Heart right ventricle (tissue), 16 donors: ENCODE measurements around the gene PEX14. TPM values are rescaled to one million over a fixed set of nuclear protein-coding genes. Genes with fewer than 3 reads are reported as not detected.

Experiments
- ATAC-seq, 8 donors: fragments of 200-7000 bp; cut with Tn5 transposase; one replicate each; pipeline ENCODE4 v1.9.1; 2020; ENCODE audit warnings: mild to moderate bottlenecking in 8 of 8, moderate library complexity in 8 of 8, moderate number of reproducible peaks in 1 of 8
- DNase-seq, 2 donors: peaks; one replicate each; pipeline ENCODE4 v3.0.0-alpha.2; 2020
- H3K27ac ChIP-seq, 10 donors: fragments of 200-600 bp; sonication (generic) in 2 of 10; one replicate each; pipeline versions ENCODE4 v1.5.0 to v1.8.0; 2020 to 2022; ENCODE audit warnings: mild to moderate bottlenecking in 3 of 10
- H3K27me3 ChIP-seq, 7 donors: fragments of 200-600 bp; one replicate each; pipeline ENCODE4 v1.8.0; 2021 to 2022; ENCODE audit warnings: mild to moderate bottlenecking in 2 of 7
- H3K36me3 ChIP-seq, 9 donors: fragments of 200-600 bp; sonication (generic) in 1 of 9; one replicate each; pipeline versions ENCODE4 v1.5.0 to v1.8.0; 2020 to 2022; ENCODE audit warnings: mild to moderate bottlenecking in 2 of 9
- H3K4me1 ChIP-seq, 9 donors: fragments of 200-600 bp; sonication (generic) in 1 of 9; one replicate each; pipeline versions ENCODE4 v1.5.0 to v1.8.0; 2020 to 2022; ENCODE audit warnings: mild to moderate bottlenecking in 4 of 9
- H3K4me3 ChIP-seq, 10 donors: fragments of 200-600 bp; sonication (generic) in 2 of 10; one replicate each; pipeline versions ENCODE4 v1.5.0 to v1.8.0; 2020 to 2022; ENCODE audit warnings: mild to moderate bottlenecking in 7 of 10, moderate library complexity in 2 of 10
- H3K9me3 ChIP-seq, 11 donors: fragments of 200-600 bp in 10 of 11; sonication (generic) in 2 of 11; one replicate each; pipeline versions ENCODE4 v1.5.0 to v1.8.0; 2013 to 2022; ENCODE audit warnings: mild to moderate bottlenecking in 2 of 11, control low read depth in 1 of 11, moderate library complexity in 1 of 11
- WGBS, 2 donors: extraction: QIAGEN DNeasy Blood & Tissue Kit; methylation state at CpG; one replicate each; pipeline ENCODE4 v1.1.7; 2013; ENCODE audit warnings: inconsistent platforms in 1 of 2; 5-methylcytosine and 5-hydroxymethylcytosine counted together
- intact Hi-C, 10 donors: fragments of 100-400 bp; cut with DNase I; formaldehyde crosslinking; loops; one replicate each; pipeline versions ENCODE4 v1.11.1 to v1.14.2; 2022
- polyA plus RNA-seq, 2 donors: library from polyadenylated mRNA; stranded (reverse); fragments of 200-250 nt; gene quantifications; one replicate each; pipeline ENCODE4 v1.2.3, GENCODE V29; 2013
- total RNA-seq, 10 donors: library from RNA; stranded (reverse); fragmentation: NEBNext Ultra II Directional in 3 of 10; extraction: Animal tissue kit (Norgen Biotek cat#: 25700) in 3 of 10; gene quantifications; one replicate each; pipeline versions ENCODE4 v1.2.1 to v1.2.4, GENCODE V29; 2021 to 2023
- TF ChIP-seq, protein P1 (sequence below), 9 donors: fragments of 200-600 bp; sonication (generic) in 2 of 9; IDR thresholded peaks; one replicate each; pipeline versions ENCODE4 v1.5.0 to v1.8.0; 2021 to 2022; ENCODE audit warnings: antibody characterized with exemption in 9 of 9, mild to moderate bottlenecking in 5 of 9, moderate library complexity in 1 of 9
- donor health status: Arrhythmogenic right ventricular cardiomyopathy.
- donor health status: ischemic (EF 13 %, LVEDD 7.1; RV severe dilation, severe dysfunction).
- donor health status: healthy with polysubstance abuse.
- donor health status: DM: no; HTN: yes; CAD: no.
- donor health status: DM: no; HTN: no; CAD: no.
- donor health status: ischemic (EF 25% LVEDD 6.9; RV normal size, moderate dysfunction).
- donor health status: ischemic (EF 25% LVEDD 5.7; RV mildly dilated, moderate dysfunction).
- donor health status: healthy.
- donor health status: DM: yes; HTN: yes; CAD: no.
- donor health status: Ischemic cardiomyopathy.
- donor health status: ischemic (EF 35%, LVEDD 5.7; RV mildly dilated, moderate dysfunction).
- donor health status: nonischemic (EF 11% LVEDD 7.7; RV severe dilation, severe dysfunction).
- donor health status: DM: yes; HTN: yes; CAD: no.
- donor health status: PGD.
- donor health status: ischemic (EF 29% LVEDD 5.4; RV normal size, mild dysfunction).
- donor health status: nonischemic (EF 23%, LVEDD 6.1; RV moderate dilation, normal function).

The PEX14 gene
- total and polyA plus RNA-seq, 12 donors = 17.1 to 31.9 (median 21.1) TPM

DNA sequence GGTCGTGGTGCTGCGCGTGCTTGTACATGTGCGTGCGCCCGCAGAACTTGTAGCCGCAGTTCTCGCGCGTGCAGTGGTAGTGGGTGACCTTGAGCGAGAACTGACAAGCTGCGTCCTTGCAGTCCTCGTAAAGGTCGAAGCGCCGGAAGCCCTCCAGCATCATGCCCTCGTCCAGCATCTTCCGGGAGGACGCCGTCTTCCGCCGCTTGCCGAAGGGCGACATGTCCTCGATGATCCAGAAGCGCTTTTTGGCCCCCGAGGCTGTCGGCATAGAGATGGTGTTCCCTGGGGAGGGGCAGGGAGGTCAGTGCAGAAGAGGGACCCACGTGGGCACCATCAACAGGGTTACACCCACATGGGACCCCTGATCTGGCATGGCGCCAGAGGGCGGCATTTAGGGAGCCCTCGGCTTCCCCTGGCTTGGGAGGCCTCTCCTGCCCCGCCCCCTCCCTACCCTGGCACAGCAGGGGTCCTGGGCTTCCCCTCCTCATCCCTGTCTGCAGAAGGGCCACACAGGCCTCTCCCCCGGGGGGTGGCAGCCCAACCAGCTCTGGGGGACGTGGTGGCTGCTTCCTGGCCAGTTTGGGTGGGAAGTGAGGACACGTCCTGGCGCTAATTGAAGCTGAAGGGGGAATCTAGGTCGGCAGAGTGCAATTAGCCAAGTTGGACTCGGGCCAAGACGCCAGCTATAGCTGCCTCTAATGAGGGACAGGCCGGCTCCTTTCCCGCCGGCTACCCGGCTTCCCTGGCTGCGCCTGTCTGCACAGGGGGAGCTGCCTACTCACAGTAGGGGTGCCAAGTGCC, 165.2 kb downstream of the PEX14 start:
- TF ChIP-seq, protein P1, sequence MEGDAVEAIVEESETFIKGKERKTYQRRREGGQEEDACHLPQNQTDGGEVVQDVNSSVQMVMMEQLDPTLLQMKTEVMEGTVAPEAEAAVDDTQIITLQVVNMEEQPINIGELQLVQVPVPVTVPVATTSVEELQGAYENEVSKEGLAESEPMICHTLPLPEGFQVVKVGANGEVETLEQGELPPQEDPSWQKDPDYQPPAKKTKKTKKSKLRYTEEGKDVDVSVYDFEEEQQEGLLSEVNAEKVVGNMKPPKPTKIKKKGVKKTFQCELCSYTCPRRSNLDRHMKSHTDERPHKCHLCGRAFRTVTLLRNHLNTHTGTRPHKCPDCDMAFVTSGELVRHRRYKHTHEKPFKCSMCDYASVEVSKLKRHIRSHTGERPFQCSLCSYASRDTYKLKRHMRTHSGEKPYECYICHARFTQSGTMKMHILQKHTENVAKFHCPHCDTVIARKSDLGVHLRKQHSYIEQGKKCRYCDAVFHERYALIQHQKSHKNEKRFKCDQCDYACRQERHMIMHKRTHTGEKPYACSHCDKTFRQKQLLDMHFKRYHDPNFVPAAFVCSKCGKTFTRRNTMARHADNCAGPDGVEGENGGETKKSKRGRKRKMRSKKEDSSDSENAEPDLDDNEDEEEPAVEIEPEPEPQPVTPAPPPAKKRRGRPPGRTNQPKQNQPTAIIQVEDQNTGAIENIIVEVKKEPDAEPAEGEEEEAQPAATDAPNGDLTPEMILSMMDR (IDR thresholded peaks at IDR 0.05) = no peak
- ATAC-seq = peak; percentile 43 to 83 (median 62)
- H3K4me3 ChIP-seq = no peak overlapping the region
- peak overlapping the region in 7 of 10 donors; percentile 4 to 62 (median 40) for H3K27ac ChIP-seq
- peak; percentile 47 to 70 for DNase-seq
- peaks cover 0 to 68% (median 6%) of the 10 kb centered on the region in 9 donors for H3K36me3 ChIP-seq
- WGBS, 2 donors = 65 to 71% methylated on average over 45 of the region's 45 CpGs
- H3K4me1 ChIP-seq = peaks cover 12 to 38% (median 21%) of the 10 kb centered on the region in 9 donors
- intact Hi-C loops = loop anchor here in 2 of 10 donors (10.0 kb wide), 2 partner anchors 115 to 125 kb away; no protein-coding TSS in a partner anchor
- H3K27me3 ChIP-seq = peaks cover 0 to 26% (median 0%) of the 10 kb centered on the region in 7 donors
- no peaks in the 10 kb centered on the region for H3K9me3 ChIP-seq

DNA sequence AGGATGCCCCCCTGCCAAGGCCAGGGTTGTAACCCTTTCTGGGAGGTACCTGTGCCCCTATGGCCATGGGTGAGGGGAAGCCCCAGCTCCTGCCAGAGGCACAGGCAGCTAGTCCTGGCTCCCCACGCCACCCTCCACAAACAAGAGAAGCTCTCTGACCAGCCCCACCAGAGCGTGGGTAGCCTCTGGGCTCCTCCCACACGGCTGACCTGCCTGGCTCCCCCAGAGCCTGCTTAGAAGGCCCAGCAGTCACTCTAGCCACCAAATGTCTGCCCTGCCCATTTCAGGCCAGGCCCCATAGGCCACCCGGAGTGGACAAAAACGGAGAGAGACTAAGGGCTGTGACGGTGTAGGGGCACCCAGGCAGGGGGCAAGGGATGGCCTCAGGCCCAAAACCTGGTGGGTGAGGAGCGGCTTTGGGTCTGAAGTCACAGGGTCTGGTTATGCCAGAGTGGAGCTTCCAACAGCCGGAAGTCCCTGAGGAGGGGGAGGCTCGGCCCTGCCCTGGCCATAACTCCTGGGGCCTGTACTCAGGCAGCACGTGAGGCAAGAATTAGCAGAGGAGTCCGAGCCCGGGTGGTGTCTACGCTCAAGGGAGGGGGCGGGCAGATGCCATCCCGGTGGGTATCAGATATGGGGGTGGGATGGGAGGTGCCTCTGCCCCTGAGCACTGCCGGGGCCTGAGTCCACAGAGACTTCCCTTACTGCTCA, 166.2 kb downstream of the PEX14 start:
- DNase-seq (no peak), ATAC-seq (peak in 4 of 8 donors; percentile 4 to 26 (median 5))
- peaks cover 10 to 30% (median 15%) of the 10 kb centered on the region in 9 donors for H3K4me1 ChIP-seq
- H3K4me3 ChIP-seq = no peak overlapping the region
- TF ChIP-seq, protein P1 (IDR thresholded peaks at IDR 0.05) = no peak
- WGBS, 2 donors = 69 to 74% methylated on average over 16 of the region's 16 CpGs
- H3K27ac ChIP-seq = peak overlapping the region in 7 of 10 donors; percentile 12 to 62 (median 28)
- intact Hi-C loops = loop anchor here in 1 of 10 donors (10.0 kb wide), 1 partner anchor 126 kb away; no protein-coding TSS in a partner anchor
- H3K27me3 ChIP-seq = peaks cover 0 to 26% (median 0%) of the 10 kb centered on the region in 7 donors
- H3K9me3 ChIP-seq = no peaks in the 10 kb centered on the region
- H3K36me3 ChIP-seq = peaks cover 0 to 78% (median 7%) of the 10 kb centered on the region in 9 donors

DNA sequence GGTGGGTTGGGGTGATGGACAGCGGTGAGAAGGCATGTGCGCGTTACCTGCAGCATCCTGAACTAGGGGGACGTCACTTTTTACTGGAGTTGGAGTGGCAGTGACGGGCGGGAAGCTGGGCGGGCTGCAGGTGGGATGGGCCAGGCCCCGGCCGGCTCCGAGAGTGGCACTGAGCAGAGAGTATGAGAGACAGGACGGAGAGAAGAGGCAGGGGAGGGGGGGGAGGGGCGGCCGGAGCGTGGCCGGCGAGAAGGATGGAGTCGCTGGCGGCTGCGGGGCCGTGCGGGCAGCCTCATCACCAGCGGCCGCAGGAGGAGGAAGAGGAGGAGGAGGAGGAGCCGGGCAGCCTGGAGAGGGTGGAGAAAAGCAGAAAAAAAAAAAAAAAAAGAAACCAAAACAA, 167.2 kb downstream of the PEX14 start:
- ATAC-seq (no peak), DNase-seq (no peak)
- TF ChIP-seq, protein P1 (IDR thresholded peaks at IDR 0.05) = no peak
- Histone ChIP-seq H3K36me3 (peaks cover 0 to 74% (median 7%) of the 10 kb centered on the region in 9 donors), H3K4me3 (no peak overlapping the region), H3K4me1 (peaks cover 7 to 35% (median 15%) of the 10 kb centered on the region in 9 donors), H3K27me3 (peaks cover 0 to 26% (median 0%) of the 10 kb centered on the region in 7 donors), H3K9me3 (no peaks in the 10 kb centered on the region), H3K27ac (no peak overlapping the region)
- WGBS, 2 donors = 78% methylated on average over 24 of the region's 24 CpGs
- intact Hi-C loops = loop anchor here in 1 of 10 donors (10.0 kb wide), 1 partner anchor 127 kb away; no protein-coding TSS in a partner anchor
